Measurements from ENCODE around the gene ENDOD1. TPM values are rescaled to one million over a fixed set of nuclear protein-coding genes. Genes with fewer than 3 reads are reported as not detected.

ENDOD1 gene
- total RNA-seq, 1 donor from 2014 or later, result 1.9 TPM

GRCh38 chr11:95082576-95083001 lies 7.1 kb upstream of the ENDOD1 start:
- Histone ChIP-seq H3K9ac (no peak overlapping the region), H3F3A (ENCODE audit: low read depth) (no peaks in the 10 kb centered on the region), H2AFZ (replicated peaks) (no peak overlapping the region), H3K79me2 (ENCODE audit: low read depth) (no peaks in the 10 kb centered on the region), H3K36me3 (no peaks in the 10 kb centered on the region), H4K20me1 (ENCODE audit: low read depth) (no peaks in the 10 kb centered on the region), H3K4me3 (no peak overlapping the region), H3K27me3 (no peaks in the 10 kb centered on the region), H3K4me1 (peaks cover 7% of the 10 kb centered on the region), H3K9me3 (ENCODE audit: low read depth) (no peaks in the 10 kb centered on the region), H3K4me2 (no peak overlapping the region), H3K27ac (no peak overlapping the region)
- Mint-ChIP-seq H3K9me3 (no peaks in the 10 kb centered on the region), H3K4me3 (no peak overlapping the region), H3K27ac (no peak overlapping the region), H3K27me3 (ENCODE audit: insufficient read depth, low read depth) (no peaks in the 10 kb centered on the region), H3K4me1 (peaks cover 16% of the 10 kb centered on the region), H3K36me3 (no peaks in the 10 kb centered on the region)
- no peak for DNase-seq (ENCODE audit: low spot score)
- TF ChIP-seq EZH2 (IDR thresholded peaks at IDR 0.05) (no peak), EZH2phosphoT487 (IDR thresholded peaks at IDR 0.05) (no peak), CTCF (IDR thresholded peaks at IDR 0.05) (no peak)

DNA sequence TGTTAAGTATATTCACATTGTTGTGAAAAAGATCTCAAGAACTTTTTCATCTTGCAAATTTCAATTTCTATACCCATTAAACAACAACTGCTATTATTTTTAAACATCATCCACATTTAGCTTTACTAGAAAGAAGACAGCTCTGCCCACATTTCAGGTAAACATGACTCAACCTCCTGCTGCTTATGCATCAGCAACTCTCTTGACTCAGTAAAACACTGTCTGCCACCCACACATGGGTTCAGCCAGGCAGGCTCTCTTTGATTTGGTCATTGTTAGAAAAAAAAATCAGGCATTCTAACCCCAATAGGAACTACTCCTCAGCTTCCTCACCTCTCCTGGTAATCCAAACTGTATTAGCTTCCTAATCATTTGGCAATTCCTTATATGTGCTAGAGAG lies 5.1 kb upstream of the ENDOD1 start:
- Histone ChIP-seq H3K4me3 (no peak overlapping the region), H4K20me1 (ENCODE audit: low read depth) (no peaks in the 10 kb centered on the region), H2AFZ (replicated peaks) (no peak overlapping the region), H3K79me2 (ENCODE audit: low read depth) (no peaks in the 10 kb centered on the region), H3K36me3 (no peaks in the 10 kb centered on the region), H3K27ac (no peak overlapping the region), H3K9me3 (ENCODE audit: low read depth) (no peaks in the 10 kb centered on the region), H3K9ac (no peak overlapping the region), H3K4me2 (no peak overlapping the region), H3F3A (ENCODE audit: low read depth) (peaks cover 9% of the 10 kb centered on the region), H3K4me1 (peaks cover 13% of the 10 kb centered on the region), H3K27me3 (peaks cover 12% of the 10 kb centered on the region)
- H3K9me3 Mint-ChIP-seq, result no peaks in the 10 kb centered on the region
- no peaks in the 10 kb centered on the region for H3K36me3 Mint-ChIP-seq
- no peak overlapping the region for H3K4me3 Mint-ChIP-seq
- H3K27ac Mint-ChIP-seq, result no peak overlapping the region
- no peak for DNase-seq (ENCODE audit: low spot score)
- peaks cover 17% of the 10 kb centered on the region for H3K4me1 Mint-ChIP-seq
- H3K27me3 Mint-ChIP-seq (ENCODE audit: insufficient read depth, low read depth), result peaks cover 3% of the 10 kb centered on the region
- TF ChIP-seq EZH2phosphoT487 (IDR thresholded peaks at IDR 0.05) (no peak), EZH2 (IDR thresholded peaks at IDR 0.05) (no peak), CTCF (IDR thresholded peaks at IDR 0.05) (no peak)

DNA sequence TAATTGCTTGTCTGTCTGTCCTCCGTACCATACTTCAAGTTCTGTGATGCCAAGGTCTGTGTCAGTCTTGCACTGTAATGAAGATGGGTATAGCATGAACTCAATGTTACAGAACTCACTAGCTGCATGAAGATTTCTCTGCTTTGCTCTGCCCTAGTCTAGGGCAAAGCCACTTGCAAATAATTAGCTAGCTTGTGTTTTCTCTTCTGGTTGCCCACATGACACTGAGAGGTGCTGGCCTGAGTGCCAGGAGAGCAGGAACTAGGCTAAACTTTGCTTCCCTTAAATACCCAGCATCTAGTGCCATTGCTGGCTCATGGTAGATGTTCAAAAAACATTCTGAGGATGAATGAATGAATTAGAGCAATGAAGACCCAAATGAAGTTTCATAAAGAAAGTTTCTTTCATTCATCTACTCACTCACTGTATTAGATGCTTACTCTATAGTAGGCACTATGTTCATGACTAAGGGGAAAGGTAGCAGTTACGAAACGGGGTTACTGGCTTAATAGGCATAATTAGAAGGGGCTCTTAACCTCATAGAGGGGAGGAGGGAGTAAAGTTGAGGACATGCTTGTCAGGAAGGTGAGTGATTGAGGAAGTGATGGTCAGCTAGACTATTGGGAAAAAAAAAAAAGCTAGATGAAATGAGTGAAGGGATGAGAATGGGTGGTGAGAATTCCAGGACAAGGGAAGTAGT lies 4.4 kb upstream of the ENDOD1 start:
- no peak for TF ChIP-seq EZH2phosphoT487 (IDR thresholded peaks at IDR 0.05)
- no peak for TF ChIP-seq EZH2 (IDR thresholded peaks at IDR 0.05)
- TF ChIP-seq CTCF (IDR thresholded peaks at IDR 0.05), result no peak
- Histone ChIP-seq H3K27ac (no peak overlapping the region), H4K20me1 (ENCODE audit: low read depth) (no peaks in the 10 kb centered on the region), H2AFZ (replicated peaks) (no peak overlapping the region), H3K79me2 (ENCODE audit: low read depth) (no peaks in the 10 kb centered on the region), H3F3A (ENCODE audit: low read depth) (peaks cover 15% of the 10 kb centered on the region), H3K4me2 (no peak overlapping the region), H3K4me1 (peaks cover 13% of the 10 kb centered on the region), H3K9me3 (ENCODE audit: low read depth) (no peaks in the 10 kb centered on the region), H3K36me3 (no peaks in the 10 kb centered on the region), H3K9ac (no peak overlapping the region), H3K4me3 (no peak overlapping the region), H3K27me3 (peaks cover 17% of the 10 kb centered on the region)
- peaks cover 18% of the 10 kb centered on the region for H3K4me1 Mint-ChIP-seq
- H3K4me3 Mint-ChIP-seq, result no peak overlapping the region
- DNase-seq (ENCODE audit: low spot score), result no peak
- no peak overlapping the region for H3K27ac Mint-ChIP-seq
- no peaks in the 10 kb centered on the region for H3K9me3 Mint-ChIP-seq
- H3K27me3 Mint-ChIP-seq (ENCODE audit: insufficient read depth, low read depth), result peaks cover 5% of the 10 kb centered on the region
- H3K36me3 Mint-ChIP-seq, result no peaks in the 10 kb centered on the region
